Immature natural killer cell (primary cell): ENCODE measurements around the gene CR1L. TPM values are rescaled to one million over a fixed set of nuclear protein-coding genes. Genes with fewer than 3 reads are reported as not detected.
"Not testable (repeated sequence)": the region's sequence is repeated elsewhere in the genome, so short reads cannot be mapped to it uniquely, and the experiment has no call there.

Experiments used
- DNase-seq, 3 donors: peaks; one replicate each; pipeline ENCODE4 v3.0.0; 2022; ENCODE audit warnings: mixed read lengths in 1 of 3
- H3K27ac Mint-ChIP-seq, 6 donors: one replicate each; pipeline ENCODE4 v1.8.0; 2020; ENCODE audit warnings: mixed read lengths in 6 of 6, mild to moderate bottlenecking in 5 of 6, inconsistent platforms in 4 of 6, moderate library complexity in 3 of 6
- H3K27me3 Mint-ChIP-seq, 3 donors: one replicate each; pipeline ENCODE4 v1.8.0; 2020 to 2021; ENCODE audit warnings: low read depth in 3 of 3, mild to moderate bottlenecking in 3 of 3, mixed read lengths in 3 of 3, moderate library complexity in 3 of 3, inconsistent platforms in 1 of 3
- H3K36me3 Mint-ChIP-seq, 3 donors: one replicate each; pipeline ENCODE4 v1.8.0; 2020; ENCODE audit warnings: mixed read lengths in 3 of 3, inconsistent platforms in 2 of 3, mild to moderate bottlenecking in 2 of 3
- H3K4me1 Mint-ChIP-seq, 2 donors: one replicate each; pipeline ENCODE4 v1.8.0; 2020; ENCODE audit warnings: inconsistent platforms in 2 of 2, mild to moderate bottlenecking in 2 of 2, mixed read lengths in 2 of 2, moderate library complexity in 1 of 2
- H3K4me3 Mint-ChIP-seq, 5 donors: one replicate each; pipeline ENCODE4 v1.8.0; 2020; ENCODE audit warnings: mild to moderate bottlenecking in 5 of 5, mixed read lengths in 5 of 5, inconsistent platforms in 3 of 5, moderate library complexity in 3 of 5
- H3K9me3 Mint-ChIP-seq, 6 donors: one replicate each; pipeline ENCODE4 v1.8.0; 2020; ENCODE audit warnings: mild to moderate bottlenecking in 6 of 6, mixed read lengths in 6 of 6, inconsistent platforms in 4 of 6, moderate library complexity in 3 of 6
- polyA plus RNA-seq, 3 donors: library from polyadenylated mRNA; unstranded; fragments of 300-500 nt; fragmentation: Illumina TruSeq; gene quantifications; one replicate each; pipeline ENCODE4 v1.2.3, GENCODE V29; 2021

The CR1L gene
- polyA plus RNA-seq, 3 donors from 2014 or later = 0.60 TPM; not detected in 2

GRCh38 chr1:207649865-207650580 is 5.1 kb downstream of the CR1L start:
- Mint-ChIP-seq H3K36me3 (no peaks in the 10 kb centered on the region), H3K27ac (no peak overlapping the region), H3K27me3 (peaks cover 5 to 10% (median 7%) of the 10 kb centered on the region in 3 donors), H3K9me3 (no peaks in the 10 kb centered on the region), H3K4me3 (no peak overlapping the region), H3K4me1 (peaks cover 2% of the 10 kb centered on the region in 2 donors)
- no peak for DNase-seq

GRCh38 chr1:207651583-207651982 is 6.7 kb downstream of the CR1L start:
- no peaks in the 10 kb centered on the region for H3K36me3 Mint-ChIP-seq
- H3K27me3 Mint-ChIP-seq = peaks cover 1 to 9% (median 2%) of the 10 kb centered on the region in 3 donors
- no peak overlapping the region for H3K4me3 Mint-ChIP-seq
- no peak for DNase-seq
- no peaks in the 10 kb centered on the region for H3K4me1 Mint-ChIP-seq
- H3K9me3 Mint-ChIP-seq = no peaks in the 10 kb centered on the region
- H3K27ac Mint-ChIP-seq = no peak overlapping the region

- no peak for DNase-seq
- no peak overlapping the region for H3K4me3 Mint-ChIP-seq
- no peaks in the 10 kb centered on the region for H3K9me3 Mint-ChIP-seq
- H3K27me3 Mint-ChIP-seq = peaks cover 2 to 11% (median 4%) of the 10 kb centered on the region in 3 donors
- no peaks in the 10 kb centered on the region for H3K4me1 Mint-ChIP-seq
- H3K27ac Mint-ChIP-seq = no peak overlapping the region
- H3K36me3 Mint-ChIP-seq = no peaks in the 10 kb centered on the region
Observed at GRCh38 chr1:207654320-207654719, 9.4 kb downstream of the CR1L start.

- no peak for DNase-seq
- Mint-ChIP-seq H3K4me1 (no peaks in the 10 kb centered on the region), H3K4me3 (no peak overlapping the region), H3K27me3 (peaks cover 5 to 11% (median 7%) of the 10 kb centered on the region in 3 donors), H3K27ac (no peak overlapping the region), H3K9me3 (no peaks in the 10 kb centered on the region), H3K36me3 (peaks cover 0 to 4% (median 0%) of the 10 kb centered on the region in 3 donors)
Observed at GRCh38 chr1:207658408-207658807, 13.5 kb downstream of the CR1L start.

- no peak for DNase-seq
- Mint-ChIP-seq H3K4me1 (no peaks in the 10 kb centered on the region), H3K27ac (no peak overlapping the region), H3K4me3 (no peak overlapping the region), H3K36me3 (peaks cover 0 to 4% (median 0%) of the 10 kb centered on the region in 3 donors), H3K9me3 (no peaks in the 10 kb centered on the region), H3K27me3 (peaks cover 6 to 11% (median 7%) of the 10 kb centered on the region in 3 donors)
Observed at GRCh38 chr1:207658904-207659485, 14.1 kb downstream of the CR1L start.

GRCh38 chr1:207659545-207660153 is 14.7 kb downstream of the CR1L start:
- peaks cover 5 to 13% (median 6%) of the 10 kb centered on the region in 3 donors for H3K27me3 Mint-ChIP-seq
- no peaks in the 10 kb centered on the region for H3K9me3 Mint-ChIP-seq
- no peak for DNase-seq
- H3K27ac Mint-ChIP-seq = no peak overlapping the region
- H3K36me3 Mint-ChIP-seq = peaks cover 0 to 4% (median 0%) of the 10 kb centered on the region in 3 donors
- H3K4me1 Mint-ChIP-seq = no peaks in the 10 kb centered on the region
- H3K4me3 Mint-ChIP-seq = no peak overlapping the region

- H3K4me3 Mint-ChIP-seq, H3K27ac Mint-ChIP-seq, H3K36me3 Mint-ChIP-seq, H3K27me3 Mint-ChIP-seq, H3K4me1 Mint-ChIP-seq, DNase-seq, H3K9me3 Mint-ChIP-seq: not testable (repeated sequence)
Observed at GRCh38 chr1:207661420-207661819, 16.5 kb downstream of the CR1L start.

- H3K4me1 Mint-ChIP-seq = no peaks in the 10 kb centered on the region
- H3K36me3 Mint-ChIP-seq = peaks cover 0 to 4% (median 0%) of the 10 kb centered on the region in 3 donors
- no peak for DNase-seq
- H3K27me3 Mint-ChIP-seq = peaks cover 5 to 18% (median 9%) of the 10 kb centered on the region in 3 donors
- no peak overlapping the region for H3K27ac Mint-ChIP-seq
- no peak overlapping the region for H3K4me3 Mint-ChIP-seq
- H3K9me3 Mint-ChIP-seq = no peaks in the 10 kb centered on the region
Observed at GRCh38 chr1:207666342-207666741, 21.4 kb downstream of the CR1L start.

GRCh38 chr1:207669528-207670009 is 24.6 kb downstream of the CR1L start:
- no peaks in the 10 kb centered on the region for H3K4me1 Mint-ChIP-seq
- no peak overlapping the region for H3K4me3 Mint-ChIP-seq
- no peaks in the 10 kb centered on the region for H3K9me3 Mint-ChIP-seq
- H3K36me3 Mint-ChIP-seq = no peaks in the 10 kb centered on the region
- no peak overlapping the region for H3K27ac Mint-ChIP-seq
- peaks cover 6 to 21% (median 9%) of the 10 kb centered on the region in 3 donors for H3K27me3 Mint-ChIP-seq
- no peak for DNase-seq

- DNase-seq = no peak
- Mint-ChIP-seq H3K4me3 (no peak overlapping the region), H3K4me1 (no peaks in the 10 kb centered on the region), H3K27me3 (peaks cover 6 to 21% (median 12%) of the 10 kb centered on the region in 3 donors), H3K9me3 (no peaks in the 10 kb centered on the region), H3K36me3 (no peaks in the 10 kb centered on the region), H3K27ac (no peak overlapping the region)
Observed at GRCh38 chr1:207670192-207670591, 25.3 kb downstream of the CR1L start.

- no peak for DNase-seq
- Mint-ChIP-seq H3K27me3 (peaks cover 6 to 21% (median 13%) of the 10 kb centered on the region in 3 donors), H3K36me3 (no peaks in the 10 kb centered on the region), H3K4me3 (no peak overlapping the region), H3K9me3 (no peaks in the 10 kb centered on the region), H3K27ac (no peak overlapping the region), H3K4me1 (no peaks in the 10 kb centered on the region)
Observed at GRCh38 chr1:207670997-207671396, 26.1 kb downstream of the CR1L start.

- H3K9me3 Mint-ChIP-seq = no peaks in the 10 kb centered on the region
- no peak for DNase-seq
- H3K27ac Mint-ChIP-seq = no peak overlapping the region
- H3K27me3 Mint-ChIP-seq = peaks cover 6 to 16% (median 8%) of the 10 kb centered on the region in 3 donors
- no peak overlapping the region for H3K4me3 Mint-ChIP-seq
- no peaks in the 10 kb centered on the region for H3K4me1 Mint-ChIP-seq
- H3K36me3 Mint-ChIP-seq = no peaks in the 10 kb centered on the region
Observed at GRCh38 chr1:207672522-207673130, 27.7 kb downstream of the CR1L start.

- no peaks in the 10 kb centered on the region for H3K9me3 Mint-ChIP-seq
- no peak for DNase-seq
- H3K4me1 Mint-ChIP-seq = no peaks in the 10 kb centered on the region
- H3K27ac Mint-ChIP-seq = no peak overlapping the region
- no peak overlapping the region for H3K4me3 Mint-ChIP-seq
- H3K36me3 Mint-ChIP-seq = no peaks in the 10 kb centered on the region
- H3K27me3 Mint-ChIP-seq = peaks cover 6 to 16% (median 8%) of the 10 kb centered on the region in 3 donors
Observed at GRCh38 chr1:207673399-207673798, 28.5 kb downstream of the CR1L start.

- no peaks in the 10 kb centered on the region for H3K36me3 Mint-ChIP-seq
- H3K27ac Mint-ChIP-seq = no peak overlapping the region
- H3K27me3 Mint-ChIP-seq = peaks cover 2 to 14% (median 4%) of the 10 kb centered on the region in 3 donors
- no peaks in the 10 kb centered on the region for H3K4me1 Mint-ChIP-seq
- H3K4me3 Mint-ChIP-seq = no peak overlapping the region
- H3K9me3 Mint-ChIP-seq = no peaks in the 10 kb centered on the region
- no peak for DNase-seq
Observed at GRCh38 chr1:207676153-207676552, 31.2 kb downstream of the CR1L start.
